Activated T-helper 1 cell treated with anti-CD3 and anti-CD28 coated beads, Interleukin-12 subunit alpha, Interleukin-12 subunit beta, Interleukin-2, Interleukin-4 antibody, amounts not matched to agents 30 ng/mL and 10 ng/mL and 1 ng/mL, durations not matched to agents 14 hours and 24 hours and 36 hours (primary cell): ENCODE results near the gene OR7A17. TPM values are rescaled to one million over a fixed set of nuclear protein-coding genes. Genes with fewer than 3 reads are reported as not detected.

Experiments used
- DNase-seq: peaks from one replicate; pipeline ENCODE4 v3.0.0; 2021; ENCODE audit warnings: low spot score
- H3K27ac Mint-ChIP-seq: one replicate; pipeline ENCODE4 v1.8.0; 2021; ENCODE audit warnings: mild to moderate bottlenecking, mixed read lengths
- H3K27me3 Mint-ChIP-seq: one replicate; pipeline ENCODE4 v1.8.0; 2022; ENCODE audit warnings: mild to moderate bottlenecking, moderate library complexity, mixed read lengths; ENCODE audit not compliant: insufficient read depth
- H3K36me3 Mint-ChIP-seq: one replicate; pipeline ENCODE4 v1.8.0; 2021; ENCODE audit warnings: low read depth, mixed read lengths
- H3K4me1 Mint-ChIP-seq: one replicate; pipeline ENCODE4 v1.8.0; 2021; ENCODE audit warnings: low read depth, mixed read lengths
- H3K4me3 Mint-ChIP-seq: one replicate; pipeline ENCODE4 v1.8.0; 2021; ENCODE audit warnings: mild to moderate bottlenecking, moderate library complexity, mixed read lengths
- H3K9me3 Mint-ChIP-seq: one replicate; pipeline ENCODE4 v1.8.0; 2021; ENCODE audit warnings: mixed read lengths
- intact Hi-C: fragments of 100-400 bp; cut with micrococcal nuclease; formaldehyde crosslinking; loops from one replicate; pipeline ENCODE4 v1.15.1; 2024
- total RNA-seq: library from RNA; stranded (reverse); gene quantifications from 2 replicates; pipeline ENCODE4 v1.2.3, GENCODE V29; 2022

Gene OR7A17
- not detected in 2 replicates for total RNA-seq

- intact Hi-C loops = no loop called here
- peaks cover 5% of the 10 kb centered on the region for H3K9me3 Mint-ChIP-seq
- peaks cover 6% of the 10 kb centered on the region for H3K4me1 Mint-ChIP-seq
- peaks cover 6% of the 10 kb centered on the region for H3K27me3 Mint-ChIP-seq
- H3K4me3 Mint-ChIP-seq = no peak within 1 kb of the TSS
- no peak for DNase-seq
- H3K27ac Mint-ChIP-seq = no peak within 1 kb of the TSS
- H3K36me3 Mint-ChIP-seq = no peaks in the 10 kb centered on the region
Observed at GRCh38 chr19:14886032-14886431, at the start of gene OR7A17. TSS of gene OR7A17 (minus strand) at chr19:14886132. CDS start at chr19:14881355, 4,777 bp downstream.

- H3K9me3 Mint-ChIP-seq = no peaks in the 10 kb centered on the region
Observed at GRCh38 chr19:14933506-14933905, 47.6 kb upstream of the OR7A17 start.

GRCh38 chr19:14916848-14917247, 30.9 kb upstream of the OR7A17 start:
- no peak overlapping the region for H3K27ac Mint-ChIP-seq
- DNase-seq = no peak

More at GRCh38 chr19:14933506-14933905, 47.6 kb upstream of the OR7A17 start:
- peaks cover 3% of the 10 kb centered on the region for H3K27me3 Mint-ChIP-seq
- DNase-seq = no peak
- no peak overlapping the region for H3K4me3 Mint-ChIP-seq
- no peaks in the 10 kb centered on the region for H3K36me3 Mint-ChIP-seq
- H3K27ac Mint-ChIP-seq = no peak overlapping the region
- H3K4me1 Mint-ChIP-seq = no peaks in the 10 kb centered on the region
- intact Hi-C loops = no loop called here

GRCh38 chr19:14915116-14915515, 29.2 kb upstream of the OR7A17 start:
- Mint-ChIP-seq H3K27me3 (peaks cover 6% of the 10 kb centered on the region), H3K4me3 (no peak overlapping the region), H3K4me1 (no peaks in the 10 kb centered on the region), H3K36me3 (no peaks in the 10 kb centered on the region), H3K27ac (no peak overlapping the region), H3K9me3 (no peaks in the 10 kb centered on the region)
- intact Hi-C loops = no loop called here
- no peak for DNase-seq

More at GRCh38 chr19:14916848-14917247, 30.9 kb upstream of the OR7A17 start:
- no peaks in the 10 kb centered on the region for H3K4me1 Mint-ChIP-seq
- H3K4me3 Mint-ChIP-seq = no peak overlapping the region
- H3K36me3 Mint-ChIP-seq = no peaks in the 10 kb centered on the region
- peaks cover 6% of the 10 kb centered on the region for H3K27me3 Mint-ChIP-seq
- intact Hi-C loops = no loop called here
- H3K9me3 Mint-ChIP-seq = no peaks in the 10 kb centered on the region

GRCh38 chr19:14906711-14907110, 20.8 kb upstream of the OR7A17 start:
- H3K36me3 Mint-ChIP-seq = no peaks in the 10 kb centered on the region
- H3K4me1 Mint-ChIP-seq = no peaks in the 10 kb centered on the region
- no peak overlapping the region for H3K27ac Mint-ChIP-seq
- no peaks in the 10 kb centered on the region for H3K9me3 Mint-ChIP-seq
- intact Hi-C loops = no loop called here
- H3K27me3 Mint-ChIP-seq = peaks cover 3% of the 10 kb centered on the region
- DNase-seq = no peak
- no peak overlapping the region for H3K4me3 Mint-ChIP-seq

GRCh38 chr19:14901675-14902260, 15.8 kb upstream of the OR7A17 start:
- H3K27me3 Mint-ChIP-seq = peaks cover 4% of the 10 kb centered on the region
- no peak overlapping the region for H3K4me3 Mint-ChIP-seq
- DNase-seq = no peak
- no peak overlapping the region for H3K27ac Mint-ChIP-seq
- H3K36me3 Mint-ChIP-seq = no peaks in the 10 kb centered on the region
- H3K9me3 Mint-ChIP-seq = no peaks in the 10 kb centered on the region
- H3K4me1 Mint-ChIP-seq = no peaks in the 10 kb centered on the region
- intact Hi-C loops = no loop called here

GRCh38 chr19:14890643-14891379, 4.9 kb upstream of the OR7A17 start:
- intact Hi-C loops = no loop called here
- H3K27ac Mint-ChIP-seq = no peak overlapping the region
- H3K36me3 Mint-ChIP-seq = no peaks in the 10 kb centered on the region
- no peak overlapping the region for H3K4me3 Mint-ChIP-seq
- peaks cover 5% of the 10 kb centered on the region for H3K9me3 Mint-ChIP-seq
- peaks cover 6% of the 10 kb centered on the region for H3K4me1 Mint-ChIP-seq
- DNase-seq = no peak
- H3K27me3 Mint-ChIP-seq = peaks cover 10% of the 10 kb centered on the region

GRCh38 chr19:14889994-14890642, 4.2 kb upstream of the OR7A17 start:
- intact Hi-C loops = loop anchor here (1.0 kb wide), 1 partner anchor 316 kb away; no protein-coding TSS in a partner anchor
- Mint-ChIP-seq H3K36me3 (no peaks in the 10 kb centered on the region), H3K4me3 (no peak overlapping the region), H3K27ac (no peak overlapping the region), H3K4me1 (peaks cover 6% of the 10 kb centered on the region), H3K27me3 (peaks cover 10% of the 10 kb centered on the region), H3K9me3 (peaks cover 5% of the 10 kb centered on the region)
- no peak for DNase-seq

GRCh38 chr19:14871619-14872230, 14.2 kb downstream of the OR7A17 start:
- DNase-seq = no peak
- Mint-ChIP-seq H3K27me3 (peaks cover 5% of the 10 kb centered on the region), H3K4me3 (no peak overlapping the region), H3K36me3 (no peaks in the 10 kb centered on the region), H3K4me1 (no peaks in the 10 kb centered on the region), H3K27ac (no peak overlapping the region), H3K9me3 (no peaks in the 10 kb centered on the region)
- intact Hi-C loops = no loop called here

GRCh38 chr19:14868497-14868896, 17.4 kb downstream of the OR7A17 start:
- Mint-ChIP-seq H3K27me3 (peaks cover 2% of the 10 kb centered on the region), H3K27ac (no peak overlapping the region), H3K36me3 (no peaks in the 10 kb centered on the region), H3K4me3 (no peak overlapping the region), H3K4me1 (no peaks in the 10 kb centered on the region), H3K9me3 (no peaks in the 10 kb centered on the region)
- intact Hi-C loops = no loop called here
- no peak for DNase-seq

- Mint-ChIP-seq H3K36me3 (no peaks in the 10 kb centered on the region), H3K27ac (no peak within 1 kb of the TSS), H3K27me3 (no peaks in the 10 kb centered on the region), H3K9me3 (no peaks in the 10 kb centered on the region), H3K4me1 (no peaks in the 10 kb centered on the region), H3K4me3 (no peak within 1 kb of the TSS)
- DNase-seq = no peak
- intact Hi-C loops = no loop called here
Observed at GRCh38 chr19:14848822-14849221, 37.1 kb downstream of the OR7A17 start, which contains the start of gene OR7A10. TSS of gene OR7A10 (minus strand) at chr19:14848922. CDS start at chr19:14841877, 7,045 bp downstream.

- Mint-ChIP-seq H3K4me3 (no peak overlapping the region), H3K4me1 (no peaks in the 10 kb centered on the region), H3K27ac (no peak overlapping the region), H3K27me3 (no peaks in the 10 kb centered on the region), H3K9me3 (no peaks in the 10 kb centered on the region), H3K36me3 (no peaks in the 10 kb centered on the region)
- DNase-seq = no peak
- intact Hi-C loops = no loop called here
Observed at GRCh38 chr19:14843578-14843977, 42.4 kb downstream of the OR7A17 start.

- DNase-seq = no peak
- Mint-ChIP-seq H3K9me3 (no peaks in the 10 kb centered on the region), H3K4me1 (no peaks in the 10 kb centered on the region), H3K4me3 (no peak overlapping the region), H3K36me3 (no peaks in the 10 kb centered on the region), H3K27ac (no peak overlapping the region), H3K27me3 (no peaks in the 10 kb centered on the region)
- intact Hi-C loops = no loop called here
Observed at GRCh38 chr19:14843169-14843568, 42.8 kb downstream of the OR7A17 start.
